ENCODE results near the gene FTO. TPM values are rescaled to one million over a fixed set of nuclear protein-coding genes. Genes with fewer than 3 reads are reported as not detected.

FTO gene
- total and polyA plus RNA-seq, 2 of the 13 experiments (the other 11 are each of a cell fraction or from before 2014, with no cell fraction given): 41.6 to 55.8 TPM

DNA sequence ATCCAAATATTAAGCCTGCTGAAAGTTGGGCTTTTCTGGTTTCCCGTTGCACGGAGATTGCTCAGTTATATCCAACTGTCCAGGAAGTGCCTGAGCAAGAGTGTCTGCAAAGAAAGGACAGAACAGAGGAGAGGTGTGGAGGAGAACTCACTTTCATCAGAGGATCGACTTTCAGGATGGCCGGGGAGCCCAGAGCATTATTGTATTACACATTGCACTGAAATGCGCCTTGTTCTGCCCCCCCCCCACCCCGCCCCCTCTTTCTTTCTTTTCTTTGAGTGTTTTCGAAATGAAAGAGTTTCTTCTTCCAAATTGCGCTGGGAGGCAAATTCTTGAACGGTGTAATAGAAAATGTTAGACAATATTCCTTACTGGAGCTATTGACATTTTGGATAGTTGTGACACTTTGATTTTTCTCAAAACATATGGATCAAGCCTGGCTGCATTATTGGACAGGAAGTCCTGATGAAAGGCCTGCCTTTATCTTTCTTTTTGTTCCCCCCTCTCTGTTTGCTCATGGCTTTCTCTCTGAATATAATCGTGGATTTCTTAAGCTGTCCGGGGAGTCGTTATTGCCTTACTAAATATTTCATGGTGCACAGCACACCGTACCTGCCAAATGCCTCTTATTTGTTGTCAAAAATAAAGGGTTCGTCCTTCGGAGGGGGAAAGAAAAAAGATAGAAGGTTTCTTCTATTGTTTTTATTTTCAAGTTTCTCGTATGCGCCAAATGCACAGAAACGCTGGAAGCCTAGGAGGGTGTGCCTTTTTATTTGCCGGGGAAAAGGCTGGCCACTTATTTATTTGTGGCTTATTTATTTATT lies 471.8 kb downstream of the FTO start (continued):
- TF ChIP-seq ZNF281 (CRISPR knock-in tag; IDR thresholded peaks at IDR 0.05; ENCODE audit: borderline replicate concordance): peak; percentile 59; the same call in 1 of the 2 replicates
- TF ChIP-seq NCOA5 (CRISPR knock-in tag; IDR thresholded peaks at IDR 0.05): no peak
- TF ChIP-seq ARHGAP35 (CRISPR knock-in tag; IDR thresholded peaks at IDR 0.05; ENCODE audit: borderline replicate concordance): no peak
- TF ChIP-seq ZNF891 (CRISPR knock-in tag; IDR thresholded peaks at IDR 0.05): no peak
- no peak for TF ChIP-seq ETV6 (CRISPR knock-in tag; conservative IDR thresholded peaks at IDR 0.05)
- TF ChIP-seq ZNF547 (CRISPR knock-in tag; IDR thresholded peaks at IDR 0.05): no peak
- TF ChIP-seq TCF12 (IDR thresholded peaks at IDR 0.05): no peak
- 0 out of 2 replicates have a peak, but pooled peaks have one; percentile 54 for TF ChIP-seq TCF12 (CRISPR knock-in tag; IDR thresholded peaks at IDR 0.05)
- TF ChIP-seq ZNF383 (CRISPR knock-in tag; IDR thresholded peaks at IDR 0.05; ENCODE audit: borderline replicate concordance): no peak
- TF ChIP-seq DRAP1 (CRISPR knock-in tag; IDR thresholded peaks at IDR 0.05): 0 out of 2 replicates have a peak, but pooled peaks have one; percentile 14
- no peak for TF ChIP-seq CBX2 (IDR thresholded peaks at IDR 0.05; ENCODE audit: low read depth, low read length)
- no peak for TF ChIP-seq CBX2 (CRISPR knock-in tag; IDR thresholded peaks at IDR 0.05; ENCODE audit: low read depth)
- TF ChIP-seq ZBTB38 (CRISPR knock-in tag; IDR thresholded peaks at IDR 0.05): 0 out of 2 replicates have a peak, but pooled peaks have one; percentile 7
- TF ChIP-seq GATAD1 (CRISPR knock-in tag; IDR thresholded peaks at IDR 0.05): 0 out of 2 replicates have a peak, but pooled peaks have one; percentile 9
- TF ChIP-seq TSC22D2 (CRISPR knock-in tag; IDR thresholded peaks at IDR 0.05; ENCODE audit: borderline replicate concordance): no peak
- no peak; the same call in 1 of the 2 replicates for TF ChIP-seq ZNF780A (CRISPR knock-in tag; IDR thresholded peaks at IDR 0.05)
- TF ChIP-seq U2AF2 (IDR thresholded peaks at IDR 0.05; ENCODE audit: low read depth, low read length): no peak
- peak; percentile 88 for TF ChIP-seq NFIC (IDR thresholded peaks at IDR 0.05; ENCODE audit: low read length)
- TF ChIP-seq, protein P1, sequence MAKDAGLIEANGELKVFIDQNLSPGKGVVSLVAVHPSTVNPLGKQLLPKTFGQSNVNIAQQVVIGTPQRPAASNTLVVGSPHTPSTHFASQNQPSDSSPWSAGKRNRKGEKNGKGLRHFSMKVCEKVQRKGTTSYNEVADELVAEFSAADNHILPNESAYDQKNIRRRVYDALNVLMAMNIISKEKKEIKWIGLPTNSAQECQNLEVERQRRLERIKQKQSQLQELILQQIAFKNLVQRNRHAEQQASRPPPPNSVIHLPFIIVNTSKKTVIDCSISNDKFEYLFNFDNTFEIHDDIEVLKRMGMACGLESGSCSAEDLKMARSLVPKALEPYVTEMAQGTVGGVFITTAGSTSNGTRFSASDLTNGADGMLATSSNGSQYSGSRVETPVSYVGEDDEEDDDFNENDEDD (CRISPR knock-in tag; IDR thresholded peaks at IDR 0.05; ENCODE audit: borderline replicate concordance): no peak
- 0 out of 2 replicates have a peak, but pooled peaks have one; percentile 10 for TF ChIP-seq FOXK1 (CRISPR knock-in tag; IDR thresholded peaks at IDR 0.05; ENCODE audit: borderline replicate concordance, low read depth)
- TF ChIP-seq ZNF678 (CRISPR knock-in tag; IDR thresholded peaks at IDR 0.05): 0 out of 2 replicates have a peak, but pooled peaks have one; percentile 13
- no peak for TF ChIP-seq ZFP91 (CRISPR knock-in tag; IDR thresholded peaks at IDR 0.05; ENCODE audit: borderline replicate concordance)
- TF ChIP-seq TBX3 (IDR thresholded peaks at IDR 0.05; ENCODE audit: borderline replicate concordance): peak; percentile 2; the same call in 1 of the 2 replicates
- TF ChIP-seq DNMT1 (CRISPR knock-in tag; IDR thresholded peaks at IDR 0.05): no peak
- TF ChIP-seq BCL6 (CRISPR knock-in tag; IDR thresholded peaks at IDR 0.05): peak; percentile 73
